GM10847 (cell line): ENCODE results near the gene LHX6.

Source experiments
- POLR2A ChIP-seq: IDR thresholded peaks from 2 replicates; pipeline ENCODE4 v1.6.1; 2011; ENCODE audit not compliant: insufficient read length; ENCODE audit errors: extremely low read depth

LHX6 gene

DNA sequence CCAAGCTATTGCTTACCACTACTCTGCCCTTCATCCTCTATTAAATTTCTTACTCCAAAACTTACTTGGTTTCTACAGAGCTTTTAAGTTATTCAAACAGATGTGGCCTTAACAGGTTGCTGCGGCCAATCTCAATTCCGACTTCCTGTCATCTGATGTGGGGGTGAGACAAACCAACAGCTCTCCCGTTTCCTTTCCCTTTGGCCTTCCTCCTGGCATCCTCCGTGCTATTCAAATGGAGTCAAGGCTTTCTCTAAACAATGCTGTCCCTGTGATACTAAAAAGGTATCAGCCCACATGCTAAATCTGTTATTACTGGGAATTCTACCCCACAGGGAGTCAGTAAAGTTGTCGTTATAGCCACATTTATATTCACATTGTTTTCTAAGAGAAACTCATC, 24.0 kb upstream of the LHX6 start:
- TF ChIP-seq POLR2A, result no peak

DNA sequence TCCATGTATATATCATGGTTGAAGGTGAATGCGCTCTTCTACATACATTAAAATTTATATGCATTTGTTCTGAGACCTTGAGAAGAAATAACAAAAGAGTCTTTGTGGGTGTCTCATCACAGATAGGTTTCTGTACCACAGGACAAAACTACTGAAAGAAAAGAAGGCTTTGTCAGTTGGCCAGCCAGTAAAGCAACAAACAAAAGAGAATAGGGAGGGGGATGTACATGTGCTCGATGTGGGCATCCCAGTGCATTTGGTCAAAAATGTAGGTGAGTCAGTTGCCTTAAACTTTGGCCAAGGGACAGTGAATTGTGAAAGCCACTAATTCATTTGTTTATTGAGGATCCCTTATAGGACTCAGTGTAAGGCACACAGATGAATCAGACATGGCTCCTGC, 22.6 kb upstream of the LHX6 start:
- TF ChIP-seq POLR2A, result no peak

DNA sequence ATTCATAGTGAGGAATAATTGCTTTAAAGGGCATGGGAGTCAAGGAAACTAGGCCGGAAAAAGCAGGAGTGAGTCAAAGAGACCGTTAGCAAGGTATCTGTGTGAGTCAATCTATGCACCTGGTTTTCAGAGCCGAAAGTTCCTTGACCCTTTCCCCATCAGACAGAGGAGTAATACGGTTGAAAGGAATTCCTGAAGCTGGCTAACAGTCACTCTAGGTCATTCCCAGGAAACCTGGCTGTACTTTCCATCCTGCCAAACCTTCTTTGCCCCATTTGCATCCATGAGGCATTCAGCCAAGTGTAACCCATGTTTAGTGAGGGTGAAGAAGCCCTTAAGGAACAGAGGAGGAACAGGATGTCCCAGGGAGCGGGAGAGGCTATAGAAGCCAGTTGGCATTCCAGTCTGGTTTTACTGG, 19.7 kb upstream of the LHX6 start:
- TF ChIP-seq POLR2A, result no peak

DNA sequence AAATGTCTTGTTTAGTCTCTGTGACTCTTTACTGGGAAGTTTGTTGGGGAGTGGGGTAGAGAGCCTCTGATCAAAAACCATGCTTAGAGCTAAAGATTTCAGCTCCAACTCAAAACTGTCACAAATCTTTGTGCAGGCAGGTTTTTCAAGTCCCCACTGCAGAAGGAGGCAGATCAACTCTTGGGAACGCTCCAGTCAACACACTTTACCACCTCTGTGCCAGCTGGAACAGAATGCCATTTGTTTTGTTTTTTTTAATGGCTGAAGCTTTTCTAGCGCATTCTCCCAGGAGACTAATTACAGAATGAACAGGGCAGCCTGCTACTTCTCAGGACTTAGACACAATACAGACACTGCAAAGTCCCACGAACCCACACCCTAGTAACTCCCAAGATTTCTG, 17.9 kb upstream of the LHX6 start:
- no peak for TF ChIP-seq POLR2A

DNA sequence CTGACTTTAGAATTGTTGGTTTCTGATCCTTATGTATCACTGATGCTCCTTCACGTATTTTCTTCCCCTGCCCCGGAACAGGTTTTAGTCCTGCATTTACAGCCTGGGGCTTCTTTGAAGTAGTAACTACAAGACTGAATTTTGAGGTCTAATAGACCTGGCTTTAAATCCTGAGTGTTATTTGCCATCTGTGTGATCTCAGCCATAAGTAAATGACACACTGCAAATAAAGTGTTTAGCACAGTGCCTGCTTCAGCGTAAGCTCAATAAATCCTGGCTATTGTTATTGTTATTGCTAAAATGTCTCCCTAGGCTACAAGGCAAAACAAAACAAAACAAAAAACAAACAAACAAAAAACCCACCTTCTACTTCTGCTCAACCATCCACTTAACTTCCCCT, 15.6 kb upstream of the LHX6 start:
- TF ChIP-seq POLR2A, result no peak

DNA sequence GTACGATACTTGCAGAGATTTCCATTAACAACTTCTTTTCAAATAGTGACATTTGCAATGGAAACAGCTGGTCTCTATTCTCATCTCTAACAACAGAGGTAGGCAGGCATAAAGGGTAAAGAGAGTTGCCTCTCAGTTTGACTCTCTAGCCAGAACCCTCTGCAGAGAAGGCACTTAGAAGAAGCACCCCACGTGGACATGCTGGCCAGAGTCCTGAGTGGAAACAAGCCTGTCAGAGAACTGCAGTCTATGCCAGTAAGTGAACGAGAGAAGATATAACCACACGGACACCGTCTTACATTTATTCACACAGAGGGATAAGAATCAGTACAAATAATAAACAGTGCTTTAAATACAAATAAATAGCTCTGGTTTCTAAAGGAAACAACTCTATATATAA, 11.0 kb upstream of the LHX6 start:
- no peak for TF ChIP-seq POLR2A

DNA sequence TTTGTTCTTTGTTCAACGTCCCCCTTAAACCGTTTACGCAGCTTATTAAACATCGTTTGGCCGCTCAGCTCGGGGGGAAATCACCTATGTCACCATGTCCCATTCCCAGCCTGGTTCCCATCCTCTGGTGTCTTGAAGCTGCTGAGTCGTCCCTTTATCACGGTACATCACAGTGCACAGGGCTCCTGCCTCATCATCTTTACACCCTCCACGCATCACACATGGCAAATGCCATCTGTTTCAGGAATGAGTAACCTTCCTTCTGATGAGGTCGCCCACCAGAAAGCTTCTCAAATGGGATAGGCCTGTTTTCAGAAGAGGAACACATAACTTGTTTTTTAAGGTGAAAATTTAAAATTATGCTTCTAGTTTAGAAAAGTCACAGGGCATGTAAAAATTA, 7.9 kb upstream of the LHX6 start:
- no peak for TF ChIP-seq POLR2A

DNA sequence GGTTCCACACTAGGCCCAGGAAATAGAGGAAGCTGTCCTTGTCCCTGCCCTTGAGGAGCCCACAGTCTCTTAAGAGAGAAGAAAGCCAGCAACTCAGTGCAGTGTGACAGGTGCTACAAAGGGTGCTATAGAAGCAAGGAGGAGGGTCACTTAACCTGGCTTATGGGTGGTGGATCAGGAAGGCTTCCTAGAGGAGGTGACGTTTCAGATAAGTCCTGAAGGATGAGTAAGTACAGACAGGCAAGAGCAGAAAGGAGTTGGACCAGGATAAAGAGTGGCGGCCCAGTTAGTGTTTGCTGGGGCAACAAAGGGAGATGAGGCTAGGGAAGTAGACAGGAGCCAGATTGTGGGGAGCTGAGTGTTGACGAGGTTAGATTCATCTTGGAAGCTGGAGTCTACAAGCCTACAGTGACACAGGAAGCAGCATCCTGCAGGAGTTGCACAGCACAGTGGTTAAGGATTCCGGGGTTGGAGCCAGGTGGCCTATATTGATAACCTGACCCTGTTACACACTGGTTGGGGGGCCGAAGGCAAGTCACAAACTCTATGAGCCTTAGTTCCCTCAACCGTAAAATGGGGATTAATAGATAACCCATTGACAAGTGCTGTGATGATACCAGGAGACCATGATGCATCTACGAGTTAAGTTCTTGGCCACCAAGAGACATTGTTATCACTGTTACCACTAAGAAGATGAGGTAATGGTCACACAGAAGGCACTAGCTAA, 5.4 kb upstream of the LHX6 start:
- TF ChIP-seq POLR2A, result no peak

DNA sequence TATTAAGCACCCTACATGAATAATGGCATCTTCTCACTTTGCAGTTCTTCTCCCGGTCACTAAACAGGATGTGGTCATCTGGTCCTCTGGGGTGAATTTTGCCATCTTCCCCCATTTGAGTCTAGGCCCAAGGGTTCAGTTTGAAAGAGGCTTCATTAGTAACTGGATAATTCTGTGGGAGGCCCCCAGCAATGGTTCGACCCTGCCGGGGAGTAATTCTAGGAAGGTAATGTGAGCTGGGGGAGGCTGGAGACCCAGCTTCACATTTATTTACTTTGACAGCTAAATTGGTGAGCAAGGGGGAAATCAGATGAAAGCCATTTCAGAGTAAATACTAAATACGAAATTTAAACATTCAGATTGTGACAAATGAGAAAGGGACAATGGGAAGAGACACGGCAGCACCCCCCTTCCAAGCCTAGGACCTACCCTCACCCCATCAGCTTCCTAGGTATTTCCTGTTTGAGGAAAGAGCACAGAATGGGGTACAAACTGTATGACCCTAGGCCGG, 4.1 kb upstream of the LHX6 start:
- TF ChIP-seq POLR2A, result no peak

DNA sequence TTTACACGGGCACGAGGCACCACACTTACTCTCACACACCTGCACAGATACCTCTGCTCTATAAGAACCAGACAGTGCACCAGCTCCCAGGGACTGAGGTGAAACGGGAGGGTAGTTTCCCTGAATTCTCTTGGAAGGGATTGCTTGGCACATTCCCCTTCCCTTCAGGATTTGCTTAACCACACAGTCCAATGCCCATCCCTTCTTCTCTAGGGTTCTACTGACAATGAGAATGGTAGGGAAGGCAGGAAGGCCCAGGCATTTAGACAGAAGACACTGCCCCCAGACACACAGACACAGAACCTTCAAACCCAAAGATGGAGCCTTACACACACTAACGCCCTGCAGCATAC, 704 bp upstream of the LHX6 start:
- no peak for TF ChIP-seq POLR2A

DNA sequence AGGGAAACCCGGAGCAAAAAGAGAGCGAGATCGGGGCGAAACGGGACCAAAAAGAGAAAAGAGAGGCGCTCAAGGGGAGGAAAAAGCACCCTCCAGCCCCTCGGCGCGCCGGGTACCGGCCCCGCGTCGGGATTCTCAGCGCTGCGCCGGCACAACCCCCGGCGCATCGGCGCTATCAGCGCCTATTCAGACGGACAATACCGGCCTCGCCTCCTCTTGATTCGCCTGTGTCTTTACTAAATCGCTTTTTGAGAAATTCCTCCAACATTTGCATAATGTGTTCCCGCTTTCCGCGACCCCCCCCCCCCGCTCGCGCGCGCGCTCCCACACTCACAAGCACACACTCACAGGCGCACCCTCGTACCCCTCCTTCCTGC, 578 bp downstream of the LHX6 start:
- no peak for TF ChIP-seq POLR2A

DNA sequence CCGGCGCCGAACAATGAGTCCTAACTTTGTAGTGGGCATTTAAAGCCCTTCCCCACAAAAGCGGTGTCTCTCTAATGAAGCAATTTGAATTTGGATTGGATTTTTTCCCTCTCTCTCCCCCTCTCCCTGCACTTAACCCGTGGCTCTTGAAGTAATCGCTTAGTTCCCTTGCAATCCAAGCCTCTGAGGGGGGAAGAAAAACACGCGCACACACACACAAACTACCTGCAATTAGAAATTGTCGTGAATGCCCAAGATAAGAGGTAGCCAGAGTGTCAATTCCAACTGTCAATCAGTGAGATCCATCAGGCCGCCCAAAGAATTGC, 1.2 kb downstream of the LHX6 start:
- no peak for TF ChIP-seq POLR2A

DNA sequence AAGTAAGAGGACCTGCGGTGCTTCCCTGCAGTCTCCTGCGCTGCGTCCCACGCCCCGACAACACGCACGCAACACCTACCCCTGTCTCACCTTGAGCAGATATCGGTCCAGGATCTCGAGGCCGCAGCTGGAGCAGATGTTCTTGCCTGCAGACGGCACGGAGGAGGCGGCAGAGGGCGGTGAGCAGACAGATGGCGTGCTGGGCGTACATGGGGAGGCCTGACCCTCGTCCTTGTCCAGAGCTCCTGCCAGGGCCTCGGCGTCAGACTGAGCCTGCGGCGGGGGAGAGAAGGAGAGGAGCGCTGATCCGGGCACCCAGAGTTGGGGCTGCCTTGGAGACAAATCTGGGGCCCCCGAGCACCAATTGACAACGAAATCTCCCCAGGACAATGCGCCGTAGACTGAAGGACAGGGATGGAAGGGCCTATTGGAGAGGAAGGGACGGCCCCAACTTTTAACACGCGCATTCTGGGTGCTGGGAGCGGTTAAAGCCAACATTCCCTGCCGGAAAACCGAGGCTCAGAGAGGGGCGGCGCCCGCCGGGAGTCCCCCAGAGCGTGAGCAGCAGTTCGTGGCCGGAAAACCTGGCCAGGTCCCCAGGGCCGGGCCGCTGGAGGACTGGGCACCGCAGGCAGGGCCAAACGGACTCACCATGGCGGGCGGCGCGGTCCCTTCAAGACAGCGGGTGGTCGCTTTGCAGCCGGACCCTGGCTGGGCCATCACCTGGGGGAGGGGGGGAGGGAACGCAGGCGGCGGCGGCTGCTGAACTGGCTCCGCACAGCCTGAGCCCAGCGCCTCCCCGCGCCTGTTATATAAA, 1.8 kb downstream of the LHX6 start:
- no peak for TF ChIP-seq POLR2A

DNA sequence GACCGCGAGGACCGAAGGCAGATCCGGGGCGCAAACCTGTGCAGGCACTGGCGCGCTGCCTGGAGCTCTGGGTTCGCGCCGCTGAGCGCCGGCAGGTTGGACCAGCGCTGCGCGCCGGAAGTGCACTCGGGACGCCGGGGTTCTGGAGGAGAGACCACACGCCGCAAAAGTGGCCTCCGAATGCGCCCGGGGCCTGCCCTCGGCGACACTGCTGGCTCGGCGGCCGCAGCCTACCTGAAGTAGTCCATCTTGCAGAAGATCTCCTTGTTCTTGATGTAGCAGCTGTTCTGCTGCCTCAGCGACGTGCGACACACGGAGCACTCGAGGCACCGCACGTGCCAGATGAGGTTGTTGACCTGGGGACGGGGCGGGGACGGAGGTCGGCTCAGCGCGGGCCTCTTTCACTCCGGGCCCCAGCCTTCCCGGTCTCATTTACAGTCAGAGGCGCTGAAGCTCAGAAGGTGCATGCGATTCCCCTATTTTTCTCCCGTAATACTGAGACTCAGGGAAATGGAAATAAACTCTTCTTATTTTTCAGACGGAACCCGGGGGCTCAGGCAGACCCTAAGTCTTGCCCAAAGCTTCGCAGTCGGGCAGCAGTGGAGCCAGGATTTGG, 2.5 kb downstream of the LHX6 start:
- TF ChIP-seq POLR2A, result no peak

DNA sequence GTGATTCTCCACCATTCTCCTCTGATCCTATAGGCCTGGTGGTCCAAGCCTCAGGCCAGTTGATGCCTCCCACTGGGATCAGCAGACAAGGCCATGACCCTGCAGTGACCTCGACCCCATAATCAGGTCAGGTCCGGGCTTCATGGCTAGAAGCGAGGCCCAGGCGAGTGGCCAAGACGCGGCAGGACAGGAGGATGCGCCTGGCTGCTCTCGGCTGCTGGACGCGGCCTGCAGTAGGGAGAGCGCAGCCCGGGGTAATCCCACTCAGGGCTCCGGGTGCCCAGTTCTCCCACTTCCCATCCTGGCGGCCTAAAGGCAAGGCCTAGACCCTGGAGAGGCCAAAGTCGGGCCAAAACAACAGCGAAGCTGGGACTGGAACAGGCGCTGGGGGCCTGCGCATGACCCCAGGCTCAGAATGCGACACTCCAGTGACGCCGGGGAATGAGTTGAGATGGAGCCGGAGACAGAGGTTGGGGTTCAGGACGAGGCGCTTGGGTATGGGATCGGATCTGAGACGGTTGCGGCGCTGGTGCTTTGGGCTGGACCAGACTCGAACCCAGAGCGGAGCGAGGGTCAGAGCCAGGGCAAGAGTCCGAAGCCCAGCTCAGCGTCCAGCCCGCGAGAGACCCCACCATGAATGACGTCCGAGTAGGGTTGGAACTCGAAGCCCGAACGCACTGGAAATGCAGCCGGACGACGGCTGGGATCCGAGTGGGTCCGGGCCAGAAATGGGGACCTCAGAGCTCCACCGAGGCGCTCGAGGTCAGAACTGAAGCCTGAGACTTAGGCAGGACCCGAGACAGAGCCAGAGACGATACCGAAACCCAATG, 3.2 kb downstream of the LHX6 start:
- TF ChIP-seq POLR2A, result no peak
